ENCODE measurements around the gene IFI6.
A peak's percentile ranks its signal among the peaks of the same experiment; 100 is the strongest.

IFI6 gene

GRCh38 chr1:27672750-27673112 lies 739 bp upstream of the IFI6 start:
- DNase-seq (ENCODE audit: low read depth), result peak; percentile 47

GRCh38 chr1:27669876-27670275 lies 2.1 kb downstream of the IFI6 start:
- no peak for DNase-seq (ENCODE audit: low read depth)

GRCh38 chr1:27668808-27669723 lies 2.9 kb downstream of the IFI6 start:
- peak; percentile 34 for DNase-seq (ENCODE audit: low read depth)

GRCh38 chr1:27668121-27668807 lies 3.7 kb downstream of the IFI6 start:
- DNase-seq (ENCODE audit: low read depth), result no peak

- DNase-seq (ENCODE audit: low read depth), result peak; percentile 17
Measured at GRCh38 chr1:27666791-27667254, 5.2 kb downstream of the IFI6 start.

GRCh38 chr1:27666294-27666693 lies 5.7 kb downstream of the IFI6 start:
- DNase-seq (ENCODE audit: low read depth), result no peak

GRCh38 chr1:27665016-27665651 lies 6.9 kb downstream of the IFI6 start:
- no peak for DNase-seq (ENCODE audit: low read depth)

- DNase-seq (ENCODE audit: low read depth), result no peak
Measured at GRCh38 chr1:27664291-27664690, 7.7 kb downstream of the IFI6 start.

GRCh38 chr1:27662707-27663393 lies 9.1 kb downstream of the IFI6 start:
- DNase-seq (ENCODE audit: low read depth), result peak; percentile 66

GRCh38 chr1:27662261-27662660 lies 9.7 kb downstream of the IFI6 start:
- no peak for DNase-seq (ENCODE audit: low read depth)

GRCh38 chr1:27661412-27662075 lies 10.4 kb downstream of the IFI6 start:
- no peak for DNase-seq (ENCODE audit: low read depth)

- no peak for DNase-seq (ENCODE audit: low read depth)
Measured at GRCh38 chr1:27660300-27660835, 11.6 kb downstream of the IFI6 start.

GRCh38 chr1:27659497-27660299 lies 12.3 kb downstream of the IFI6 start:
- DNase-seq (ENCODE audit: low read depth), result peak; percentile 78

- DNase-seq (ENCODE audit: low read depth), result peak; percentile 44
Measured at GRCh38 chr1:27658951-27659496, 13.0 kb downstream of the IFI6 start.

- peak; percentile 47 for DNase-seq (ENCODE audit: low read depth)
Measured at GRCh38 chr1:27656157-27656893, 15.7 kb downstream of the IFI6 start.

GRCh38 chr1:27655151-27655937 lies 16.6 kb downstream of the IFI6 start:
- no peak for DNase-seq (ENCODE audit: low read depth)

GRCh38 chr1:27652111-27652864 lies 19.7 kb downstream of the IFI6 start:
- no peak for DNase-seq (ENCODE audit: low read depth)
